Activated CD8-positive, alpha-beta memory T cell treated with anti-CD3 and anti-CD28 coated beads, Interleukin-2, amount 50 U/mL, for 1 hour (primary cell): ENCODE measurements around the gene TRNP1.

ENCODE experiments used
- DNase-seq: peaks from one replicate; pipeline ENCODE4 v3.0.0-alpha.2; 2020; ENCODE audit errors: extremely low read depth

Gene TRNP1

DNA sequence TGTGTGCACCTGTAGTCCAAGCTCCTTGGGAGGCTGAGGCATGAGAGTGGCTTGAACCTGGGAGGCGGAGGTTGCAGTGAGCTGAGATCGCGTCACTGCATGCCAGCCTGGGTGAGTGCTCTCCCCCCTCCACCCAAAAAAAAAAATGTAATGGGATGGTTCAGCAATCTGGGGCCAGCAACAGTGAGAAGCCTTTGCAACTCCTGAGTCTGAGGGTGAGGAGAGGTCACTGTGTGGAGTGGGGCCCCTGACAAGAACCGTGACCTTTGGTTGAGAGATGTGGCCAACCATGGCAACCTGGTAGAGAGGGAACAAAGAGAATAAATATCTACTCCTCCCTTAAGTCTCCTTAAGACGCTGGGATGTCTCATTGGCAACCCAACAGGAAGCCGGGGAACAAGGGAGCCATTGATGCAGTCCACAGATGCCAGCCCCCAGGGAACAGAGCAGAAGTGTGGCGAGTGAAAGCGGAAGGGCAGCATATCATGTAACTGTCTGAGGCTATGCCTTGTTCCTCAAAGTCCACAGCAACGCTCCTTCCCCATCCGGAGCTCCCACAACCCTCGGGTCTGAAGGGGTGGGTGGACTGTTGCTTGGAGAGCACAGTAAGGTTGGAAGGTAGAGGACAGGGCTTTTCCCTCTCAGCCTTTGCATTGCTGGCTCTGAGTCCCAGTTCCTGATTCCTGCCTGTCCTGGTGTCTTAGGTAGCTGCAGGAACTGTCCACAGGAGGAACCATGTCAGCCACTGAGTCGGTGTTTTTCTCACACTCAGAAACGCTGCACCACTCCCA, 8.3 kb downstream of the TRNP1 start:
- DNase-seq: no peak

DNA sequence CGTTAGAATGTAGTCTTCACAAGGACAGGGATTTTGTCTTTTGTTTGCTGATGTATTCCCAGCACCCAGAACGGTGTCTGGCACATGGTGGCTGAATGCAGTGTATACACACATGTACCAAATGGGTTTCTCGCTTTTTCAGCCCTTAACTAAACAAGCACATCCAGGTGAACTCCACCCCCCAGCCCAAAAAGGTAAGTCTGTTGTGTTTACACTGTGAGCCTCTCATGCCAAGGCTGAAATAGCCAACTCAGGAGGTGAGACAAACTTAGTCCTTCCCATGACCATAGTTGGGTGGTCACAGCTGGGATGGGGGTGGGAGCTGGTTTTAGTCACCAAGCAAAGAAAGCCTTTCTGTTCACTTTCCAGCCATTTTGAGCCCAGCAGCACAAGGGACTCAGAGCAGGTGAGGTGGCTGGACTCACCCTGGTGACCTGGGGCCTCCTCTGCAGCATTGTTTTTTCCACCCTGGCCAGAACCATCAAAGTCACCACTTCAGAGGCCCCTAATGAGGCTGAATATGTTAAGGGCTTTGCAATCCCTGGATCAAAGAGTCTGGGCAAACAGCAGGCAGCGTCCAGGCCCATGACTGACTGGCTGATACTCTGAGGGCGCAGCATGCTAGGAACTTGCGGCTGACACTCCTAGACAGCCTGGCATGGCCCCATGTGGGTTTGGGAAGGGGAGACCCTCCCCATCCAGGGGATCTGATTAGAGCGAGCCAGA, 10.4 kb downstream of the TRNP1 start:
- DNase-seq: no peak

DNA sequence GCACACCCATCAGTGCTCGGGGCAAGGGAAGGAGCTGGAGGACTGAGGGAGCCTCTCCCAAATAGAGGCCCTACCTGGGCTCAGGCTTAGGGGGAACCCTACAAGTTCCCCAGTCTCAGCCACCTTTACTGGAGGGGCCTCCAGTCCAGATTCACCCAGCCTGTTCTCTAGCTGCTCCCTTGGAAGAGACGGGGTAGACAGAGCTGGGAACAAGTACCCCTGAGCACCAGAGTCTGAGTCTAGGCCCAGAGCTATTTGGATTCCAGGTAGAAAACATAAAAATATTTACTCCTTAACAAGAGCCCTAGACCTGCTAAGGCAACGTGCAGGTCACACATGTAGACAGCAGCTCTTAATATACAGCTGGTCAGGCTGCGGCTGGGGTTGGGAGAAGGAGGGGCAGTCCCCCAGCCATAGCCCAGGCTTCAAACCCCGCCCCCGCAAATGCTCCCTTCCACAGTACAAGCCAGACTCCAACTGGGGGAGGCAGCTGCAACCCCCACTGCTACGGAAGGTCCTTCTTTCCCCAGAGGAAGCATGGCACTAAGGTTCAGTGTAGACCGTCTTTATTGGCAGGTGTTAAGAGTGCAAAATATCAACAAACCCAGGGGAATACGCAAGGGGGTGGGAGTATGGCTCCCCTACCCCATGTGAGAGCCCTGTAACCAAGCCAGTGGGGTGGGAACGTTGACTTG, 11.1 kb downstream of the TRNP1 start:
- no peak for DNase-seq

DNA sequence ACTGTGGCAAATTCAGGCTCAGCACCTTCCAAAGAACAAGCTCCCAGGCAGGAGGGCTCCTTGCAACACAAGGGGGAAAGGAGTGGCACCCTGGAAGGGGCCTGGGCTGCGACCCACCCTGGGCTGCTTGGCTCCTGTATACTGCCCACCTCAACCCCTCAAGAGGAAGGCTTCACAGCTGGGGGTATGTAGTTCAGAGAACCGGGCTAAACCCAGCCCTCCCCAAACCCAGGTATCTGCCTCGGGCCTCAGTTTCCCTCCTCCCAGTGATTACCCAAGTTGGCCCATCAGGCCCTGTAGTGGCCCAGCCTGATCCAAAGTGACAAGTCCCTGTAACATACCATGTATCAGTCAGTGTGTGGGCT, 11.7 kb downstream of the TRNP1 start:
- DNase-seq: no peak

DNA sequence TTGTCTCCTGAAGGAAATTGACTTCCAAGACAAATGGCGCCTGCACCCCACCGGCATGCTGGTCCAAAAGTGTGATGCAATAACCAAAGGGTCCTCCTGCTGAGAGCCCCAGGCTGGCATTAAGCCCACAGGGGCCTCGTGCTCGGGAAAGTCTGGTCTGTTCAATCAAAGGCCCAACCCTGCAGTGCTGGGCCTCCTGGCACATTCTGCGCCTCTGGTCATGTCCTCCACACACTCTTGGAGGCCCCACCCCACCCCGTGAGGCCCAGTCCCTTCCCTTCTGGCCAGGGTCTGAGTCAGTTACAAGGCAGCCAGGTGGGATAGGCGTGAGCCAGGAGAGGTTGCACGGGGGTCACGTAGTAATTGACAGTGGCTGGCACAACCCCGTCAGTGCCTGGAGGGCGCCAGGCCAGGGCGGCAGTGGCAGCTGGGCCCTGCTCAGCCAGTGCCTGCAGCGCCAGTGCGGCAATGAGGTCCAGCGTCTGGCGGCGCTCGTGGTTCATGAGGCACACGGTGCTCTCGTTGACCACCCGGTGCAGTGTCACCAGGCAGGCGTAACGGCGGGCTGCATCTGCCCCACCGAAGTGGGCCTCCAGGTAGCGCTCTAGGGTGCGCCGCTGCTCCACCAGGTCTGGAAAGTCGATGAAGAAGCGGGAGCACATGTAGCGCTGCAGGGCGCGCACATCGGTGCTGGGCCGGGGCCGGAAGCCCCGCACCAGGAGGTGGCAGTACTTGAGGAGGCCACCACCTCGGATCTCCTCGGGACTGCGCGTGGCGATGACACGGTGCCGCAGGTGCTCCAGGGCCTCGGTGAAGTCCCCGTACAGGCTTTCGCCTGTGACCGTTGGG, 12.4 kb downstream of the TRNP1 start:
- no peak for DNase-seq

DNA sequence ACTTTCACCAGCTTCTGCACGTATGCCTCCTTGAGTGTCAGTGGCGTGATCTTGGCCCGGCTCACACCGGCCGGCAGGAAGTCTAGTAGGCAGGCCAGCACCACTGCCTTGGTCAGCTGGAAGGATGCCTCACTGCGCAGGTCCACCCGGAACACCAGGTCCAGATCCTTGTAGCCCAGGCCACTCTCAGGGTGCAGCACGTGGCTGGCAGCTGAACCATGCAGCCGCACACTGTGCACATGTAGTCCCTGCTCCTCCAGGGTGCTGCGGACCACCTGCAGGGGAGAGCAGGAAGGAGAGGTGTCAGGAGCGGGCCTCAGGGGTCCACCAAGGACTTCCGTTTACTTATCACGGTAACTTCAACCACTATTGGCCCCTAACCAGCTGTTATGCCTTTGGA, 13.2 kb downstream of the TRNP1 start:
- DNase-seq: no peak

DNA sequence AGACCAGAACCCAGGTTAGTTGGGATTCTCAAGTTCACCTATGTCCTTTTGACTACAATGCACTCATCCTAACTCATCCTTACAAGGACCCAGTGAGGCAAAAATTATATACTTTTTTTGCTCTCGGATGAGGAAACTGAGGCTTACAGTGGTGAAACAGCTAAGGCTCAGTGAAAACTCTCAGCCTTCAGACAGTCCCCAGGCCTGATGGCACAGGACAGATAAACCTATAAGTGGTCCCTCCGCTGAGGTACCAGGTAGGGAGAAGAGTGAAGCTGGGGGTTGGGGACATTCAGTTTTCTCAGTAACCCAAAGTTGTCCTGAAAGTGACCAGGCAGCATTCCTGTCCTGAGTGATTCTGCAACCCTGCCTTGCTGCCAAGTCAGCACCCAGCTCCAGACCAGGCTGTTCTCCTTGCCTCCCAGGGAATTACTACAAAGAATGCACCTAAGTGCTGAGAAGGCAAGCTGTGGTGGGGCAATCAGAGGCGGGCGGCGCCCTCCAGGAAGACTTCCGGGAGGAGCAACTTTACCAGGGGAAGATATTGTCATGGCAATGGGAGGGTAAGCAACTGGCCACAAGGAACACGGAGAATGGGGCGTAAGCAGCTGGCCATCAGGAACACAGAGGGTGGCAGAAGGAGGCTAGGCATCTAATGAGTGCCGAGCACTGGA, 14.6 kb downstream of the TRNP1 start:
- no peak for DNase-seq

DNA sequence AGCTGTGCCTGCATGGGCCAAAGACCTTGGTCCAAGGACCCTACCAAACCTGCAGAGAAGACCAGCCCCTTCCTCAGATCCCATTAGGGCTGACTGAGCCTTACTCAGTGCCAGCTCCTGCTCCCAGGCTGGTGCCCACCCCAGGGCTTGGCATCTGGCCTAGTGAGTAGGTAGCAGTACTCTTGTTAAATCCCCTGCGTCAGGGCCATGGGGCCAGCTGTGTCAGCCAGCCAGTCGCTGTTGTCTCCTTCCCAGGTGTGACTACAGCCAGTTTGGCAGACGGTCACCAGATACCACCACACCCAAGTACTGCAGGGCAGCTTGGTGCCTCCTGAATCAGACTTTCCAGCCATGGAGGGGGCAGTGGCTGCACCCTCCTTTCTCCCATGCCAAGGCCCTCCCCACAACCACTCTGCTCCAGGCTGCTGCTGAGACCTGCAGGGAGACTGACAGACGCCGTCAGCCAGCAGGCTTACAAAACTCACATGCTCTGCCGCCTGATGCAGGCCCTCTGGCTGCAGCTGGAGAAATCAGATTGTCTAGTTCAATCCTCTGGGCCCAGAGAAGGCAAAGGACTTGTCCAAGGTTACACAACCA, 16.2 kb downstream of the TRNP1 start:
- no peak for DNase-seq

DNA sequence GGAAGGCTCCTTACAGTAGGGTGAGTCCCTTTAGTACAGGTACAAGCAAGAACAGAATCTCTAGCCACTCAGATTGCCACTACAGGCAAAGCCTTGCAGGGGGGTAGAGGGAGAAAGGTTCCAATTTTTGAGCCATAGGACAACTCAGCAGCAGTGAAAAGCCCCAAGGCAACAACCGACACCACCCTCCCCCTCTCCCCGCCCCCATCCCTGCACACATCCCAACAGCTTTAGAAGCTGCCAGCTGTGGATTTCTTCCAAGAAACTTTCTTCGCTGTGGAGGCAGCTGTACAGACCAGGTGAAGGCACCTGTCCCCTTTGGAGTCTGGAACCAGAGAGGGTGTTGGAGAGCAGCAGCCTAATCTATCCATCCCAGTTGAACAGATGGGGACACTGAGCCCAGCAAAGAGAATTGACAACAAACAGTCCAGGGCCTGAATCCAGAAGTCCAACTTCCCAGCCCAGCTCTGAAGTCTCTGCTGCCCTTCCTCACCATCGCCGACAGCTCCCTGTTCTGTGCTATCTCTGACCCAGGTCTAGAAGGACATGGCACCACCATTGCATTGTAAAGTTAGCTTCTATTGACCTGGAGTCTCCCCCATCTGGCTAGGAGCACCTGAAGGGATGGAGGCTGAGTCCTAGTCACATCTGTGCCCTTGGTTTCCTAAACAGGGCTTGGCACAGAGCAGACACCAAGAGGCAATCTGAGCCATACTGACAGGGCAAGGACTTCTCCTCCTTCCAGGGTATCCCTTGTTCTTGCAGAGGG, 16.9 kb downstream of the TRNP1 start:
- no peak for DNase-seq

DNA sequence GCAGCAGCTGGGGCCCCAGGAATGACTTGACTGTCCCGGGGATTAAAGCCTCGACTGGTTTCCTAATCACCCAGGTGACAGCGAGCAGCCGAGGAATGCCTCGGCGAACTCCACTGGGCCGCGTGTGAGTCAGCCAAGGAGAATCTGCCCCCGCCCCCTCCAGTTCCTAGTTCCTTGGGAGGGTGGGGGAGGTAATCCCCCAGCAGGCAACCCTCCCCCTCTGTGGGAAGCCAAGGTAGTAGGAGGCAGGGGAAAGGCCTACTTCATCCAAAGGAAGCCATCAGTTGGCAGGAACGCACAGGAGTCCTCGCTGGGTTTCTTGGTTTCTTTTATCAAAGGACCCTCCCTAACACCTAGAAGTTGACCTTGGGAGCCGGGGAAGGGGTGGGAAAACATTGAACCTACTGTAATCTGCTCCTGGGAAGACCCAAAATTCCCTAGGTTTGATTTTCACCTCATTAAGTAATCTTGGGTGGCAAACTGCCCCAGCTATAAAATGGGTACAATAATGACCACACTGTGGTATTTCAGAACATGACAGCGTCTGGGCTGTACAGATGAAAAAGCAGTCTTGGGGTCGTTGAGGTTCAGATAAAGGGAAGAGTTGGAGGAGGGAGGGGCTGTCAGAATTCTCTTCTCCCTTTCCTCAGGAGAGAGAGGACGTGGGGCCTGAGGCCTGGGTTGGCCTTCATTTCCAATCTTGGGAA, 17.7 kb downstream of the TRNP1 start:
- no peak for DNase-seq

DNA sequence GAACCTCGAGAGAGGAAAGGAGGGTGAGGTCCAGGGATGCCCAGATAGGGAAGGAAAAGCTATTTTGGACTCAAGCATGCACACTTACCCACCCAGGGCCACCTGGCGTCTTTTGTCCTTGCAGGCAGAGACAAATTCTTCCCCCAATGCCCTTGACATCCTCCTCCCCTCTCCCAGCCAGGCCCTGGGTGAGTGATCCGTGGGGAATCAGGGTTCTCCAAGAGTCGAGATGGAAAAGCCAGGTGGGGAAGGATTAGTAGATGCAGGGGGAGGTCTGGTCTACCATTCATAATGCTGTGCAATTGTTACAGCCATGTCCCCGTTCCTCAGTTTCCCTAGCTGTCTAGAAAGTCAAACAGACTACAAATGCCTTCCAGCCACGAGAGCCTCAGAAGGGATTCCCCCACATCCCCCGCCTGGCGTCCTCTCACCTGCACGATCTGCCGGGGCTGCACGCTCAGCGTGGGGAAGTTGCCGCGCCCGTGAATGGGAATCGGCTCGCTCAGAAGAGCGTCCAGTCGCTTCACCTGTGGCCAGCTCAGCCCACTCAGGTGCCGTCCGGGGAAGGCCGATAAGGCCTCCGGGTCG, 18.6 kb downstream of the TRNP1 start:
- DNase-seq: no peak

DNA sequence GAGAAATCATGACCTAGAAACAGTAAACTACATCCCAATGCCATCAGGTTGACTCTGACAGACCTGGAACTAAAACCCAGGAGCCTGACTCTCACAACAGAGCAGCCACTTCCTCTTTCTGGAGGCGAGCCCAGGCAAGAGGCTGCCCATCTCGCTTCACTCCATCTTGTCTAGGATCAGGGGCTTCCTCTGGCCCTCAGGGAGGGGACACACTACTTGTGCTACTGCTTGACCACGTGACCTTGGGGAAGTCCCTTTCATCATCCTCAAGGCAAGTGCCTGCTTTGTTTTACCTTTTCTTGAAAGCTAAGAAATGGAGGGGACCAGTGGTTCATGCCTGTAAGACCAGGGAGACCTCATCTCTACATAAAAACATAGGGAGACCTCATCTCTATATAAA, 21.8 kb downstream of the TRNP1 start:
- DNase-seq: no peak

DNA sequence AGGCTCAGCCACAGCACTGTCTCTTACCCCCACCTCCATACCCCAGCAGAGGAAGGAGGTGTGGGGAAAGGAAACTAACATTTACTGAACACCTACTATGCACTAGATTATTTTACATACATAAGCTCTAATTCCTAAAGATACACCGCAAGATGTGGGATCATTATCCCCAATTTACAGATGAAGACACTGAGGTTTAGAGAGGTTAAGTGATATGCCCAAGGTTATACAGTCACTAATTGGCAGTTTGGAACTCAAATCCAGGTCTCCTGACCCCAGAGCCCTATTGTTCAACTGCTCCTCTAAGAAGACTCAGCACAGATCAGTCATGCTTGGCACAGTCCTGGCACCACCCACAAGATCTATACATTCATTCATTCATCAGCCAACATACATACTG, 22.9 kb downstream of the TRNP1 start:
- DNase-seq: no peak

DNA sequence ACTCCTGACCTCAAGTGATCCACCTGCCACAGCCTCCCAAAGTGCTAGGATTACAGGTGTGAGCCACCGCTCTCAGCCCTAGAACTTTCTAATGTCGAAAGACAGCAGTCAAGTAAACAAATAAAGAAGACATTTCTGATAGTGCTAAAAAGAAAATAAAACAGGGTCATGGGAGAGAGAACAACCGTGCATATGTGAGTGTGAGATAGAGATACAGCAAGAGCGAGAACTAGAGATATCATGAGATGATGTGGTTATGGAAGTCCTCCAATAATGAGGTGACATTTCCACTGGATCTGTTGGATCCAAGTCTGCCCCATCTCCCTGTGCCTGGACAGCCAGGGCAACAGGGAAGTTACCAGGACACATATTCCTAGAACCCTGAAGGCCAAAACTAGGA, 23.7 kb downstream of the TRNP1 start:
- no peak for DNase-seq

DNA sequence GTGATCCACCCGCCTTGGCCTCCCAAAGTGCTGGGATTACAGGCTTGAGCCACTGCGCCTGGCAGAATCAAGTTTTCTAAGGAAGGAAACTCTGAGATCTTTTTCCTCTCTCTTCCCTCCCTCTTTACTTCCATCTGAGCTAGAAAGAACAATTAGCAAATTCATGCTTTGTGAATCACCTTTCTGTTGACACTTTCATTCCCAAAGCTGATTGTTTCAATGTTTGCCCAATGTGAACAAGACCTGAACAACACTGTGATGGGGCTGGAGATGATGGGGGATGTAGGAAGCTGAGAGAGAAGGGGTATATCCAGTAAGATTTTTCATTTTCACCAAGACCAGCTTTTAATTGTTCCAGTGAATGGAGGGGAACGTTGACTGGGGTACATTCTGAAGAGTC, 24.8 kb downstream of the TRNP1 start:
- DNase-seq: no peak

DNA sequence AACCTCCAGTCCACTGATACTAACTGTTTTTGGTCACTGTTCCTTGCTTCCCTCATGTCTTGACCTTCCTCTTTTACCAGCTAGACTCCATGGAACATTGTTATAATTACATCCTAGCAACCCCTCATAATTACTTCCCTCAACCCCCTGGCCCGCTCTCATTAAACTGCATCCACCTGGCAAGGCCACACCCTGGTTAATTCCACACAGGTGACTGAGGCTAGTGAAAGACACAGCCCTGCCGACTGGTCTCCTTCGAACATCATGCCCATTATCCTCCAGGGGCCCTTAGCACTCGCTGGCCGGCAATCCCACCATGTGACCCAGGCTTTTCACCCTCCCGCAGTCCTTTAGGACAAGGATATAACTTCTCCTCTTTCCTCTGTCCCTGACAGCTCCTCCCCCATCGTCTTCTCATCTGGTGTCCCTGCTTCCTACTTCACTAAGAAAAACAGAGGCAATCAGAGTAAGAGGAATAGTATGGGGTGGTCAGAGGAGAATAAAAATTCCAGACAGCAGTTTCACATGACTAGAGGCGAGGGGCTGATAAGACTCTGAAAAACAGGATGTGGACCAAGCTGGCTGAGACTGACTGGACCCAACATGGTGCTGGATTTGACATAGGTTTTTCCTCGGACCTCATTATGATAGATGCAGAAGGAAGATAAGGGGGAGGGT, 28.0 kb downstream of the TRNP1 start:
- DNase-seq: no peak

DNA sequence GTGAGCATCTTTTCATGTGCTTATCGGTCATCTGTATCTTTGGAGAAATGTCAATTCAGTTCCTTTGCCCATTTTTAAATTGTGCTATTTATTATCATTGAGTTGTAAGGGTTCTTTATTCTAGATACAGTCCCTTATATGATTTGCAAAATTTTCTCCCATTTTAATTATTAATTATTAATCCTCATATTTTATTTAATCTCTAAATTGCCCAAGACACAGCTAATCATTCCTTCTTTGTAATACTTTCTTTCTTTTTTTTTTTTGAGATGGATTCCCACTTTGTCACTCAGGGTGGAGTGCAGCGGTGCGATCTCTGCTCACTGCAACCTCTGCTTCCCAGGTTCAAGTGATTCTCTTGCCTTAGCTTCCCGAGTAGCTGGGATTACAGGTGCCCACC, 32.2 kb downstream of the TRNP1 start:
- no peak for DNase-seq
